K562 (cell line): ENCODE data around the gene ARHGEF3.

Source experiments
- BHLHE40 ChIP-seq: IDR thresholded peaks from 2 replicates; pipeline ENCODE4 v1.6.1; 2011; ENCODE audit warnings: low read length, improper control_type of control experiment
- CTCF ChIP-seq, 3 experiments: IDR thresholded peaks in 2 of 3; conservative IDR thresholded peaks in 1 of 3; 2 replicates each; pipeline ENCODE4 v1.5.1; 2011 to 2012; ENCODE audit warnings: low read length in 3 of 3, mild to moderate bottlenecking in 3 of 3, control low read depth in 2 of 3, improper control_type of control experiment in 1 of 3, inconsistent platforms in 1 of 3, low read depth in 1 of 3, mixed read lengths in 1 of 3, moderate library complexity in 1 of 3; ENCODE audit not compliant: insufficient read depth in 2 of 3
- FOXO4 ChIP-seq: fragments of 450-650 bp; formaldehyde crosslinking; IDR thresholded peaks from 2 replicates; pipeline ENCODE4 v1.4.0; 2020; ENCODE audit warnings: mild to moderate bottlenecking, moderate library complexity
- MYBL2 ChIP-seq, 2 experiments: fragments of 450-650 bp in 1 of 2; sonication (generic) in 1 of 2; formaldehyde crosslinking in 1 of 2; IDR thresholded peaks; 2 replicates each; pipeline versions ENCODE4 v1.6.1 to v1.8.1; 2017 to 2022; ENCODE audit warnings: borderline replicate concordance in 1 of 2, inconsistent platforms in 1 of 2, low read depth in 1 of 2, mild to moderate bottlenecking in 1 of 2, missing genetic modification reagents in 1 of 2, moderate library complexity in 1 of 2
- SFPQ ChIP-seq: fragments of 200-400 bp; formaldehyde crosslinking; IDR thresholded peaks from 2 replicates; pipeline ENCODE4 v1.6.1; 2017; ENCODE audit warnings: mild to moderate bottlenecking, low read depth, low read length, moderate library complexity
- SP1 ChIP-seq: sonication (generic); formaldehyde crosslinking; IDR thresholded peaks from 2 replicates; pipeline ENCODE4 v1.8.1; 2022; ENCODE audit warnings: mild to moderate bottlenecking, missing genetic modification reagents
- THRA ChIP-seq: fragments of 450-650 bp; IDR thresholded peaks from 2 replicates; pipeline ENCODE4 v1.6.1; 2017; ENCODE audit warnings: mild to moderate bottlenecking, moderate library complexity

- no peak for TF ChIP-seq THRA
- no peak for TF ChIP-seq FOXO4 (CRISPR knock-in tag)
- no peak for TF ChIP-seq MYBL2 (IDR thresholded peaks at IDR 0.05; ENCODE audit: low read depth)
- no peak for TF ChIP-seq MYBL2 (CRISPR knock-in tag; IDR thresholded peaks at IDR 0.05; ENCODE audit: borderline replicate concordance)
- TF ChIP-seq CTCF (IDR thresholded peaks at IDR 0.05 in 2 of 3, conservative IDR thresholded peaks at IDR 0.05 in 1 of 3; ENCODE audit: insufficient read depth in 2 of 3, low read depth in 1 of 3, low read length in 3 of 3): no peak
- no peak for TF ChIP-seq SP1
- TF ChIP-seq BHLHE40: no peak
- no peak for TF ChIP-seq SFPQ
These were observed 48.4 kb downstream of the ARHGEF3 start for GRCh38 chr3:56753206-56753820.
